Vagina (tissue), 2 donors: ENCODE measurements around the gene RIMOC1.

ENCODE experiments used
- CTCF ChIP-seq, 3 experiments: fragments of 450-650 bp in 2 of 3; fragments of 200-600 bp in 1 of 3; sonication (generic) in 1 of 3; IDR thresholded peaks; one replicate each; pipeline ENCODE4 v1.5.1; 2017 to 2019; ENCODE audit warnings: antibody characterized with exemption in 3 of 3, mild to moderate bottlenecking in 2 of 3, moderate library complexity in 2 of 3
- POLR2A ChIP-seq, 2 donors: fragments of 450-650 bp; IDR thresholded peaks; one replicate each; pipeline ENCODE4 v1.6.1; 2017; ENCODE audit warnings: antibody characterized with exemption in 2 of 2, mild to moderate bottlenecking in 2 of 2, moderate library complexity in 2 of 2

- no peak for TF ChIP-seq CTCF (IDR thresholded peaks at IDR 0.05)
- no peak for TF ChIP-seq POLR2A (IDR thresholded peaks at IDR 0.05)
Observed at GRCh38 chr5:41906151-41906550, 2.0 kb downstream of the RIMOC1 start.
